Right renal cortex interstitium (tissue), 3 donors: ENCODE data around the gene GCHFR. TPM values are rescaled to one million over a fixed set of nuclear protein-coding genes. Genes with fewer than 3 reads are reported as not detected.

Experiments used
- DNase-seq, 3 donors: peaks; one replicate each; pipeline ENCODE4 v3.0.0-alpha.2; 2013; ENCODE audit warnings: low read depth in 3 of 3, low spot score in 2 of 3
- polyA plus RNA-seq, 3 donors: library from polyadenylated mRNA; unstranded; fragments of 120-200 nt; gene quantifications; one replicate each; pipeline ENCODE4 v1.2.1, GENCODE V29; 2013; ENCODE audit not compliant: insufficient read length in 3 of 3

Gene GCHFR
- polyA plus RNA-seq, result 10 to 100 TPM; 31.9 to 44.8 (median 36.3) TPM

GRCh38 chr15:40763801-40764628, at the start of gene GCHFR:
TSS of gene GCHFR (plus strand) at chr15:40764068. CDS start at chr15:40764181, 113 bp downstream.
- DNase-seq, result no peak

GRCh38 chr15:40714144-40714543, 49.7 kb upstream of the GCHFR start:
- no peak for DNase-seq

- no peak for DNase-seq
Observed at GRCh38 chr15:40716165-40716564, 47.7 kb upstream of the GCHFR start.

GRCh38 chr15:40721701-40722100, 42.2 kb upstream of the GCHFR start:
- no peak for DNase-seq

GRCh38 chr15:40722354-40722753, 41.5 kb upstream of the GCHFR start:
- DNase-seq, result no peak

- no peak for DNase-seq
Observed at GRCh38 chr15:40722934-40723333, 40.9 kb upstream of the GCHFR start.

- no peak for DNase-seq
Observed at GRCh38 chr15:40723919-40724318, 39.9 kb upstream of the GCHFR start.

- no peak for DNase-seq
Observed at GRCh38 chr15:40731034-40731433, 32.8 kb upstream of the GCHFR start.

- no peak for DNase-seq
Observed at GRCh38 chr15:40736575-40736974, 27.3 kb upstream of the GCHFR start.

GRCh38 chr15:40737048-40737447, 26.8 kb upstream of the GCHFR start:
- DNase-seq, result no peak

- DNase-seq, result no peak
Observed at GRCh38 chr15:40739047-40739446, 24.8 kb upstream of the GCHFR start.

- DNase-seq, result no peak
Observed at GRCh38 chr15:40739854-40740253, 24.0 kb upstream of the GCHFR start.

- no peak for DNase-seq
Observed at GRCh38 chr15:40743485-40743901, 20.4 kb upstream of the GCHFR start.

GRCh38 chr15:40743921-40744814, 19.7 kb upstream of the GCHFR start:
- DNase-seq, result no peak

- no peak for DNase-seq
Observed at GRCh38 chr15:40744815-40745152, 19.1 kb upstream of the GCHFR start.

GRCh38 chr15:40746916-40747418, 16.9 kb upstream of the GCHFR start:
- no peak for DNase-seq

GRCh38 chr15:40747685-40748631, 15.9 kb upstream of the GCHFR start:
- DNase-seq, result no peak

GRCh38 chr15:40749151-40749630, 14.7 kb upstream of the GCHFR start:
- DNase-seq, result no peak

- no peak for DNase-seq
Observed at GRCh38 chr15:40750885-40751284, 13.0 kb upstream of the GCHFR start.

- DNase-seq, result no peak
Observed at GRCh38 chr15:40751745-40752144, 12.1 kb upstream of the GCHFR start.
